ENCODE results near the gene CACFD1.

The CACFD1 gene

GRCh38 chr9:133474215-133474614, 14.4 kb downstream of the CACFD1 start:
- Histone ChIP-seq H3K4me3 (ENCODE audit: low read depth in 1 of 2, low read length in 1 of 2) (no peak overlapping the region), H3K4me1 (ENCODE audit: control insufficient read depth in 1 of 2, insufficient read depth in 1 of 2, low read depth in 1 of 2, low read length in 1 of 2) (peaks cover 9 to 12% of the 10 kb centered on the region in 2 experiments), H3K27ac (no peak overlapping the region), H3K27me3 (peaks cover 47% of the 10 kb centered on the region), H3K9me3 (no peaks in the 10 kb centered on the region), H3K36me3 (no peaks in the 10 kb centered on the region)
- TF ChIP-seq CTCF (IDR thresholded peaks at IDR 0.05), result no peak

GRCh38 chr9:133474853-133475252, 15.1 kb downstream of the CACFD1 start:
- no peak overlapping the region for H3K27ac ChIP-seq
- peaks cover 54% of the 10 kb centered on the region for H3K27me3 ChIP-seq
- no peak overlapping the region for H3K4me3 ChIP-seq (ENCODE audit: low read depth in 1 of 2, low read length in 1 of 2)
- H3K4me1 ChIP-seq (ENCODE audit: control insufficient read depth in 1 of 2, insufficient read depth in 1 of 2, low read depth in 1 of 2, low read length in 1 of 2), result peaks cover 11 to 14% of the 10 kb centered on the region in 2 experiments
- no peaks in the 10 kb centered on the region for H3K9me3 ChIP-seq
- TF ChIP-seq CTCF (IDR thresholded peaks at IDR 0.05), result no peak
- H3K36me3 ChIP-seq, result no peaks in the 10 kb centered on the region

- no peak for TF ChIP-seq CTCF (IDR thresholded peaks at IDR 0.05)
- Histone ChIP-seq H3K9me3 (no peaks in the 10 kb centered on the region), H3K36me3 (no peaks in the 10 kb centered on the region), H3K27me3 (peaks cover 60% of the 10 kb centered on the region), H3K4me3 (ENCODE audit: low read depth in 1 of 2, low read length in 1 of 2) (no peak overlapping the region), H3K27ac (no peak overlapping the region), H3K4me1 (ENCODE audit: control insufficient read depth in 1 of 2, insufficient read depth in 1 of 2, low read depth in 1 of 2, low read length in 1 of 2) (peaks cover 11 to 14% of the 10 kb centered on the region in 2 experiments)
Observed at GRCh38 chr9:133475292-133476012, 15.7 kb downstream of the CACFD1 start.

- peaks cover 68% of the 10 kb centered on the region for H3K27me3 ChIP-seq
- no peaks in the 10 kb centered on the region for H3K36me3 ChIP-seq
- TF ChIP-seq CTCF (IDR thresholded peaks at IDR 0.05), result no peak
- no peaks in the 10 kb centered on the region for H3K9me3 ChIP-seq
- no peak overlapping the region for H3K4me3 ChIP-seq (ENCODE audit: low read depth in 1 of 2, low read length in 1 of 2)
- H3K4me1 ChIP-seq (ENCODE audit: control insufficient read depth in 1 of 2, insufficient read depth in 1 of 2, low read depth in 1 of 2, low read length in 1 of 2), result peaks cover 11 to 14% of the 10 kb centered on the region in 2 experiments
- H3K27ac ChIP-seq, result no peak overlapping the region
Observed at GRCh38 chr9:133476036-133476931, 16.5 kb downstream of the CACFD1 start.

- H3K4me1 ChIP-seq (ENCODE audit: control insufficient read depth in 1 of 2, insufficient read depth in 1 of 2, low read depth in 1 of 2, low read length in 1 of 2), result peaks cover 11 to 14% of the 10 kb centered on the region in 2 experiments
- H3K4me3 ChIP-seq (ENCODE audit: low read depth in 1 of 2, low read length in 1 of 2), result no peak overlapping the region
- no peak overlapping the region for H3K27ac ChIP-seq
- H3K36me3 ChIP-seq, result no peaks in the 10 kb centered on the region
- H3K9me3 ChIP-seq, result no peaks in the 10 kb centered on the region
- peaks cover 73% of the 10 kb centered on the region for H3K27me3 ChIP-seq
- no peak for TF ChIP-seq CTCF (IDR thresholded peaks at IDR 0.05)
Observed at GRCh38 chr9:133476941-133477340, 17.2 kb downstream of the CACFD1 start.

All from neutrophil (primary cell).